Activated CD4-positive, CD25-positive, alpha-beta regulatory T cell treated with anti-CD3 and anti-CD28 coated beads, Interleukin-2, amount 50 U/mL, for 16 hours (primary cell): ENCODE measurements around the gene CORO7.

Experiments
- DNase-seq: peaks from one replicate; pipeline ENCODE4 v3.0.0-alpha.2; 2020; ENCODE audit warnings: low read depth, low spot score

The CORO7 gene

GRCh38 chr16:4384509-4384942 is 31.9 kb downstream of the CORO7 start:
- DNase-seq = no peak

GRCh38 chr16:4383591-4384444 is 32.6 kb downstream of the CORO7 start:
- no peak for DNase-seq

- DNase-seq = no peak
These were observed 33.5 kb downstream of the CORO7 start for GRCh38 chr16:4382795-4383357.

GRCh38 chr16:4381935-4382794 is 34.2 kb downstream of the CORO7 start:
- no peak for DNase-seq

GRCh38 chr16:4381072-4381934 is 35.1 kb downstream of the CORO7 start:
- no peak for DNase-seq

- DNase-seq = no peak
These were observed 36.0 kb downstream of the CORO7 start for GRCh38 chr16:4380119-4381063.

GRCh38 chr16:4378999-4379690 is 37.3 kb downstream of the CORO7 start:
- DNase-seq = no peak

- no peak for DNase-seq
These were observed 38.2 kb downstream of the CORO7 start for GRCh38 chr16:4378161-4378666.

- no peak for DNase-seq
These were observed 38.7 kb downstream of the CORO7 start for GRCh38 chr16:4377573-4378154.

- DNase-seq = no peak
These were observed 39.4 kb downstream of the CORO7 start for GRCh38 chr16:4376893-4377572.

GRCh38 chr16:4376126-4376892 is 40.1 kb downstream of the CORO7 start:
- DNase-seq = no peak

- DNase-seq = no peak
These were observed 40.7 kb downstream of the CORO7 start for GRCh38 chr16:4375717-4376116.

GRCh38 chr16:4373909-4374742 is 42.3 kb downstream of the CORO7 start:
- DNase-seq = no peak

GRCh38 chr16:4373356-4373908 is 43.0 kb downstream of the CORO7 start:
- no peak for DNase-seq

GRCh38 chr16:4372578-4373355 is 43.6 kb downstream of the CORO7 start:
- no peak for DNase-seq
